GM12892 (cell line): Measurements from ENCODE around the gene GALNT14.

Experiments used
- POLR2A ChIP-seq: IDR thresholded peaks from 2 replicates; pipeline ENCODE4 v1.6.1; 2011; ENCODE audit warnings: low read depth, low read length, control low read depth
- POLR2AphosphoS5 ChIP-seq: IDR thresholded peaks from 2 replicates; pipeline ENCODE4 v1.6.1; 2011; ENCODE audit warnings: low read depth, low read length, control low read depth

DNA sequence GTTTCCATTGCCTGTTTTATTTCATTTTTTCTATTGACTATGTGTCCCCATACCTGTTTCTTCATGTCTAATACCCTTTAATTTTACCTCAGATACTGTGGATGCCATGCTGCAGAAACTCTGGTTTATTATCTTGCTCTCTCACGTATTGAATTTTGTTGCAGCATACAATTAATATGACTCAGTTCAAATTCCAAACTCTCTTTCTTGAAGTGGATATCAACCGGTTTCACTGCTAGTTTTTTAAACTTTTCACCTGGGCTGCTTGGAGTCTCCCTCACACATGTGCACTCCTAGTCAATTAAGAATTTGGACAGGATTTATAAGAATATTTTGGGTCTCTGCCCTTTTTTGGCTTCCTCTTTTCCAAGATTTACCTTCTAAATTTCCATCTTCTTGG, 260.4 kb downstream of the GALNT14 start:
- TF ChIP-seq POLR2AphosphoS5 (no peak), POLR2A (no peak)
